A673 (cell line): Measurements from ENCODE around the gene XIRP2.

Experiments used
- CTCF ChIP-seq: fragments of 300-800, 200-600 bp; sonication (generic); conservative IDR thresholded peaks from 2 replicates; pipeline ENCODE4 v1.5.1; 2017; ENCODE audit warnings: low read depth, mild to moderate bottlenecking, antibody characterized with exemption, low read length, moderate library complexity, mixed read lengths
- EZH2 ChIP-seq: fragments of 200-600 bp; sonication (generic); IDR thresholded peaks from 2 replicates; pipeline ENCODE4 v1.6.1; 2017; ENCODE audit warnings: borderline replicate concordance, low read depth, mild to moderate bottlenecking, mixed read lengths, antibody characterized with exemption, low read length; ENCODE audit not compliant: poor library complexity, severe bottlenecking

GRCh38 chr2:167104691-167105090 is 216.4 kb downstream of the XIRP2 start:
- TF ChIP-seq CTCF (no peak), EZH2 (no peak)
